Measurements from ENCODE around the gene ACTL7B.

DNA sequence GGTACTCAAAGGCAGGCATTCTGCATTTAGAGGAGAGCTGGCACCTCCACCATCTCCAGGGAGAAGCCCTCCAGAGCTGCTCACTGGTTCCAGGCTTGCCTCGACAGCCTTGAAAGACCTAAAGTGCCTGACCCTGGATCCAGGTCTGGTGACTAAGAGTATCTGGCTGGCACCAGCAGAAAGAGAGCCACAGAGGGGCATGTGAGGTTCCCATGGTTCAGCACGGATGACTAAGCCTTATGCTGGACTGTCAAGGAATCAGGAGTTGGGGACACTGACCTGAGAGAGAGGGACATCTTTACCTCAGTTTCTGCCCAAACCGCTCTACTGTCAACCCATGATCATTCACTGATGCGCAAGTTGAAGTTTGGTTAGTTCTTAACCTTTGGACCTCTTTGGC lies 9.3 kb upstream of the ACTL7B start:
- TF ChIP-seq, protein P1, sequence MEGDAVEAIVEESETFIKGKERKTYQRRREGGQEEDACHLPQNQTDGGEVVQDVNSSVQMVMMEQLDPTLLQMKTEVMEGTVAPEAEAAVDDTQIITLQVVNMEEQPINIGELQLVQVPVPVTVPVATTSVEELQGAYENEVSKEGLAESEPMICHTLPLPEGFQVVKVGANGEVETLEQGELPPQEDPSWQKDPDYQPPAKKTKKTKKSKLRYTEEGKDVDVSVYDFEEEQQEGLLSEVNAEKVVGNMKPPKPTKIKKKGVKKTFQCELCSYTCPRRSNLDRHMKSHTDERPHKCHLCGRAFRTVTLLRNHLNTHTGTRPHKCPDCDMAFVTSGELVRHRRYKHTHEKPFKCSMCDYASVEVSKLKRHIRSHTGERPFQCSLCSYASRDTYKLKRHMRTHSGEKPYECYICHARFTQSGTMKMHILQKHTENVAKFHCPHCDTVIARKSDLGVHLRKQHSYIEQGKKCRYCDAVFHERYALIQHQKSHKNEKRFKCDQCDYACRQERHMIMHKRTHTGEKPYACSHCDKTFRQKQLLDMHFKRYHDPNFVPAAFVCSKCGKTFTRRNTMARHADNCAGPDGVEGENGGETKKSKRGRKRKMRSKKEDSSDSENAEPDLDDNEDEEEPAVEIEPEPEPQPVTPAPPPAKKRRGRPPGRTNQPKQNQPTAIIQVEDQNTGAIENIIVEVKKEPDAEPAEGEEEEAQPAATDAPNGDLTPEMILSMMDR (IDR thresholded peaks at IDR 0.05): no peak
- no peak for TF ChIP-seq POLR2A (IDR thresholded peaks at IDR 0.05)

Measured in testis (tissue), 2 donors.